ENCODE data around the gene PPP1R7. TPM values are rescaled to one million over a fixed set of nuclear protein-coding genes. Genes with fewer than 3 reads are reported as not detected.

PPP1R7 gene
- total RNA-seq, 3 donors from 2014 or later, result 59.3 to 68.9 (median 61.9) TPM

DNA sequence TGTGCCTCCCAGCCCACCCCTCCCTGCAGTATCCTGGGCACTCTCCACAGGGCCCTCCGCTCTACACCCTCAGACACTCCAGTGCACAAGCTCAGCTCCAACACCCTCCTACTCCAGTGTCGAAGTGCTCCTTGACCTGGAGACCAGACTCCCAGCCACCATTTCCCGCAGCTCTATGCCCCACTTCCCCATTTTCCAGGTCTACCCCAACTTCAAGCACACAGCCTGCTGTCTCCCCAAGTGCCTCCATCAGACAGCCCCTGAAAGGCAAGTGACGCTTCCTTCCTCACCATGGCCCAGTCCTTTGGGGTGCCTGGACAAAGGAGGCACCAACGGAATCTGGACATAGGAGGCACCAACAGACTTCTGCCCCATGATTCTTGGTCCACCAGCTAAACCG is 8.2 kb upstream of the PPP1R7 start:
- Histone ChIP-seq H3K9me3 (no peaks in the 10 kb centered on the region), H3K4me3 (no peak overlapping the region), H3K36me3 (ENCODE audit: low read depth) (no peaks in the 10 kb centered on the region), H3K4me1 (ENCODE audit: low read depth) (no peaks in the 10 kb centered on the region)
- no peak for TF ChIP-seq CTCF (IDR thresholded peaks at IDR 0.05)
- intact Hi-C loops (cut with DNase I, micrococcal nuclease), result no loop called here
- ATAC-seq (no peak), DNase-seq (no peak)

- TF ChIP-seq CTCF (IDR thresholded peaks at IDR 0.05), result no peak
- H3K9me3 ChIP-seq, result no peaks in the 10 kb centered on the region
- ATAC-seq (no peak), DNase-seq (no peak)
- intact Hi-C loops (cut with DNase I, micrococcal nuclease), result no loop called here
- no peak overlapping the region for H3K4me3 ChIP-seq
- no peaks in the 10 kb centered on the region for H3K36me3 ChIP-seq (ENCODE audit: low read depth)
- H3K4me1 ChIP-seq (ENCODE audit: low read depth), result no peaks in the 10 kb centered on the region
Measured at GRCh38 chr2:241142593-241142992, 7.7 kb upstream of the PPP1R7 start.

- no peak for ATAC-seq
- no peaks in the 10 kb centered on the region for H3K36me3 ChIP-seq (ENCODE audit: low read depth)
Measured at GRCh38 chr2:241146286-241146685, 4.0 kb upstream of the PPP1R7 start.

DNA sequence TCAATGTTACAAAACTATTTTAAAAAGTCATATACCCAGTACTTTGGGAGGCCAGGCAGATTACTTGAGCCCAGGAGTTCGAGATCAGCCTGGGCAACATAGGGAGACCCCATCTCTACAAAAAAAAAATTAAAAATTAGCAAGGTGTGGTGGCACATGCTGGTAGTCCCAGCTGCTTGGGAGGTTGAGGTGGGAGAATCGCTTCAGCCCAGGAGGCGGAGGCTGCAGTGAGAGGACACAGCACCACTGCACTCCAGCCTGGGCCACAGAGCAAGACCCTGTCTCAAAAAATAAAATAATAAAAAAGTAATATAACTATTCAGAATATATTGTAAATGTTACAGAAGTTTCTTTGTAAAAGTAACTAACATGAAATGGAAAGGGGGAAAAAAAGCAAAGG is 2.9 kb upstream of the PPP1R7 start:
- intact Hi-C loops (cut with DNase I, micrococcal nuclease), result no loop called here
- Histone ChIP-seq H3K9me3 (no peaks in the 10 kb centered on the region), H3K36me3 (ENCODE audit: low read depth) (no peaks in the 10 kb centered on the region), H3K4me1 (ENCODE audit: low read depth) (peaks cover 12% of the 10 kb centered on the region), H3K4me3 (no peak overlapping the region)
- DNase-seq, result no peak
- no peak for TF ChIP-seq CTCF (IDR thresholded peaks at IDR 0.05)
- no peak for ATAC-seq

More at GRCh38 chr2:241146286-241146685, 4.0 kb upstream of the PPP1R7 start:
- intact Hi-C loops (cut with DNase I, micrococcal nuclease), result no loop called here
- Histone ChIP-seq H3K4me3 (no peak overlapping the region), H3K4me1 (ENCODE audit: low read depth) (peaks cover 10% of the 10 kb centered on the region), H3K9me3 (no peaks in the 10 kb centered on the region)
- no peak for DNase-seq
- TF ChIP-seq CTCF (IDR thresholded peaks at IDR 0.05), result no peak

GRCh38 chr2:241148239-241148638 is 2.0 kb upstream of the PPP1R7 start:
- no peak for TF ChIP-seq CTCF (IDR thresholded peaks at IDR 0.05)
- H3K36me3 ChIP-seq (ENCODE audit: low read depth), result no peaks in the 10 kb centered on the region
- H3K9me3 ChIP-seq, result no peaks in the 10 kb centered on the region
- ATAC-seq (no peak), DNase-seq (no peak)
- no peak overlapping the region for H3K4me3 ChIP-seq
- H3K4me1 ChIP-seq (ENCODE audit: low read depth), result peaks cover 12% of the 10 kb centered on the region
- intact Hi-C loops (cut with DNase I, micrococcal nuclease), result no loop called here
